SK-N-SH treated with all-trans-retinoic acid at 6 μM for 48 hours (cell line): ENCODE measurements around the gene SMYD4.
"Not testable (repeated sequence)": the region's sequence is repeated elsewhere in the genome, so short reads cannot be mapped to it uniquely, and the experiment has no call there.

Experiments used
- ATAC-seq: fragments of 200-7000 bp; cut with Tn5 transposase; 3 replicates; pipeline ENCODE4 v1.9.1; 2020; ENCODE audit warnings: mild to moderate bottlenecking, moderate library complexity
- ARNTL ChIP-seq: fragments of 450-650 bp; formaldehyde crosslinking; IDR thresholded peaks from 2 replicates; pipeline ENCODE4 v1.5.0; 2020; ENCODE audit warnings: low read depth, mild to moderate bottlenecking, moderate library complexity, borderline replicate concordance
- BACH2 ChIP-seq: fragments of 250-450 bp; sonication (Bioruptor Pico); IDR thresholded peaks from 2 replicates; pipeline ENCODE4 v1.9.0; 2021; ENCODE audit warnings: mild to moderate bottlenecking, borderline replicate concordance
- CREB5 ChIP-seq: fragments of 250-450 bp; sonication (Bioruptor Pico); IDR thresholded peaks from 2 replicates; pipeline ENCODE4 v1.5.1; 2020; ENCODE audit warnings: low read depth, mild to moderate bottlenecking, moderate library complexity
- CSDC2 ChIP-seq: fragments of 250-450 bp; sonication (Bioruptor Pico); IDR thresholded peaks from 2 replicates; pipeline ENCODE4 v1.5.0; 2020; ENCODE audit warnings: mild to moderate bottlenecking, moderate library complexity
- CSRNP3 ChIP-seq: fragments of 250-450 bp; sonication (Bioruptor Pico); IDR thresholded peaks from 2 replicates; pipeline ENCODE4 v1.5.1; 2021; ENCODE audit warnings: mild to moderate bottlenecking, moderate library complexity
- ESRRG ChIP-seq: fragments of 250-450 bp; sonication (Bioruptor Pico); IDR thresholded peaks from 2 replicates; pipeline ENCODE4 v1.6.1; 2021; ENCODE audit warnings: mild to moderate bottlenecking
- GLIS3 ChIP-seq: fragments of 250-450 bp; sonication (Bioruptor Pico); IDR thresholded peaks from 2 replicates; pipeline ENCODE4 v1.5.0; 2020; ENCODE audit warnings: mild to moderate bottlenecking, moderate library complexity
- ISL1 ChIP-seq: fragments of 250-450 bp; sonication (Bioruptor Pico); IDR thresholded peaks from 2 replicates; pipeline ENCODE4 v2.1.2; 2022; ENCODE audit warnings: mild to moderate bottlenecking, moderate library complexity
- OSR1 ChIP-seq: fragments of 250-450 bp; sonication (Bioruptor Pico); IDR thresholded peaks from 2 replicates; pipeline ENCODE4 v1.8.0; 2022; ENCODE audit warnings: moderate library complexity, mild to moderate bottlenecking, inconsistent platforms
- POU6F1 ChIP-seq: fragments of 250-450 bp; sonication (Bioruptor Pico); IDR thresholded peaks from 2 replicates; pipeline ENCODE4 v1.8.0; 2021; ENCODE audit warnings: low read depth, mild to moderate bottlenecking, moderate library complexity, borderline replicate concordance
- PPARA ChIP-seq: fragments of 250-450 bp; sonication (Bioruptor Pico); IDR thresholded peaks from 2 replicates; pipeline ENCODE4 v1.5.0; 2020; ENCODE audit warnings: mild to moderate bottlenecking, borderline replicate concordance
- RARB ChIP-seq: fragments of 250-450 bp; sonication (Bioruptor Pico); IDR thresholded peaks from 2 replicates; pipeline ENCODE4 v1.8.0; 2021; ENCODE audit warnings: mild to moderate bottlenecking, moderate library complexity
- SNAI2 ChIP-seq: fragments of 250-450 bp; sonication (Bioruptor Pico); IDR thresholded peaks from 2 replicates; pipeline ENCODE4 v1.5.0; 2020; ENCODE audit warnings: mild to moderate bottlenecking, moderate library complexity
- TCF4 ChIP-seq: fragments of 250-450 bp; sonication (Bioruptor Pico); IDR thresholded peaks from 2 replicates; pipeline ENCODE4 v1.8.0; 2021; ENCODE audit warnings: mild to moderate bottlenecking, moderate library complexity, borderline replicate concordance
- TOX ChIP-seq: fragments of 250-450 bp; sonication (Bioruptor Pico); IDR thresholded peaks from 2 replicates; pipeline ENCODE4 v1.8.0; 2021; ENCODE audit warnings: mild to moderate bottlenecking, moderate library complexity, borderline replicate concordance
- ZC3H10 ChIP-seq: fragments of 250-450 bp; sonication (Bioruptor Pico); IDR thresholded peaks from 2 replicates; pipeline ENCODE4 v1.5.1; 2021; ENCODE audit warnings: mild to moderate bottlenecking, moderate library complexity
- ZFP3 ChIP-seq: fragments of 250-450 bp; sonication (Bioruptor Pico); IDR thresholded peaks from 2 replicates; pipeline ENCODE4 v1.5.0; 2020; ENCODE audit warnings: mild to moderate bottlenecking, moderate library complexity
- ZFP30 ChIP-seq: fragments of 450-650 bp; formaldehyde crosslinking; IDR thresholded peaks from 2 replicates; pipeline ENCODE4 v1.5.0; 2022; ENCODE audit warnings: mild to moderate bottlenecking, moderate library complexity
- ZNF565 ChIP-seq: fragments of 450-650 bp; formaldehyde crosslinking; conservative IDR thresholded peaks from 2 replicates; pipeline ENCODE4 v1.5.0; 2020; ENCODE audit warnings: low read depth, mild to moderate bottlenecking, moderate library complexity
- ZNF70 ChIP-seq: fragments of 450-650 bp; formaldehyde crosslinking; IDR thresholded peaks from 2 replicates; pipeline ENCODE4 v1.5.0; 2020; ENCODE audit warnings: mild to moderate bottlenecking, moderate library complexity
- TF ChIP-seq, protein P1 (sequence below): fragments of 250-450 bp; sonication (Bioruptor Pico); IDR thresholded peaks from 2 replicates; pipeline ENCODE4 v1.8.0; 2020; ENCODE audit warnings: mild to moderate bottlenecking, moderate library complexity, borderline replicate concordance

SMYD4 gene

DNA sequence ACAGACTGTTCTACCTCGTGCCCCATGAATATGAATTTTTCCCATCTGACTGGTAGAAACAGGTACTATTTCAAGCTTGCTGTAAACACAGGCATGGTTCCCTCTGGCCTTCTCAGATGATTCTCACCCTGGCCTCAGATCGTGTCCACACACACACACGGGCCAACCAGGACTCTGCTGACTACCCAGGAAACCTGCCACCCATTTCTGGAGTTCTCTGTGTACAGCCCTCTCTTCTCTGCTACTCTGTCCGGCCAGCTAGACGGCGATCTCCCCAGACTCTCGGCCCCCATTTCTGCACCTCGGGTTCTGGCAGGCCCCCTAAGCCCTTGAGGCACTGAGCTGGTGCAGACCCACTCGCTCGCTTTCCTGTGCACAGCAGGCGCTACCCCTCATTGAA is 31.3 kb upstream of the SMYD4 start:
- TF ChIP-seq, protein P1, sequence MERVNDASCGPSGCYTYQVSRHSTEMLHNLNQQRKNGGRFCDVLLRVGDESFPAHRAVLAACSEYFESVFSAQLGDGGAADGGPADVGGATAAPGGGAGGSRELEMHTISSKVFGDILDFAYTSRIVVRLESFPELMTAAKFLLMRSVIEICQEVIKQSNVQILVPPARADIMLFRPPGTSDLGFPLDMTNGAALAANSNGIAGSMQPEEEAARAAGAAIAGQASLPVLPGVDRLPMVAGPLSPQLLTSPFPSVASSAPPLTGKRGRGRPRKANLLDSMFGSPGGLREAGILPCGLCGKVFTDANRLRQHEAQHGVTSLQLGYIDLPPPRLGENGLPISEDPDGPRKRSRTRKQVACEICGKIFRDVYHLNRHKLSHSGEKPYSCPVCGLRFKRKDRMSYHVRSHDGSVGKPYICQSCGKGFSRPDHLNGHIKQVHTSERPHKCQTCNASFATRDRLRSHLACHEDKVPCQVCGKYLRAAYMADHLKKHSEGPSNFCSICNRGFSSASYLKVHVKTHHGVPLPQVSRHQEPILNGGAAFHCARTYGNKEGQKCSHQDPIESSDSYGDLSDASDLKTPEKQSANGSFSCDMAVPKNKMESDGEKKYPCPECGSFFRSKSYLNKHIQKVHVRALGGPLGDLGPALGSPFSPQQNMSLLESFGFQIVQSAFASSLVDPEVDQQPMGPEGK (CRISPR knock-in tag), result no peak
- TF ChIP-seq TOX (CRISPR knock-in tag) (no peak), OSR1 (CRISPR knock-in tag) (no peak), ZFP30 (no peak), GLIS3 (CRISPR knock-in tag) (no peak), ARNTL (CRISPR knock-in tag) (no peak), ZNF565 (no peak), ZC3H10 (CRISPR knock-in tag) (no peak)
- ATAC-seq, result no peak

- ATAC-seq, result not testable (repeated sequence)
Measured at GRCh38 chr17:1856462-1856861, 26.8 kb upstream of the SMYD4 start.

- no peak for ATAC-seq
- no peak for TF ChIP-seq BACH2 (CRISPR knock-in tag)
- no peak for TF ChIP-seq CREB5
- no peak for TF ChIP-seq ZNF565
- TF ChIP-seq ISL1 (CRISPR knock-in tag), result no peak
- TF ChIP-seq TOX (CRISPR knock-in tag), result no peak
- TF ChIP-seq GLIS3 (CRISPR knock-in tag), result no peak
- TF ChIP-seq SNAI2 (CRISPR knock-in tag), result no peak
- TF ChIP-seq CSRNP3 (CRISPR knock-in tag), result no peak
- no peak for TF ChIP-seq CSDC2 (CRISPR knock-in tag)
Measured at GRCh38 chr17:1853698-1854097, 24.0 kb upstream of the SMYD4 start.

DNA sequence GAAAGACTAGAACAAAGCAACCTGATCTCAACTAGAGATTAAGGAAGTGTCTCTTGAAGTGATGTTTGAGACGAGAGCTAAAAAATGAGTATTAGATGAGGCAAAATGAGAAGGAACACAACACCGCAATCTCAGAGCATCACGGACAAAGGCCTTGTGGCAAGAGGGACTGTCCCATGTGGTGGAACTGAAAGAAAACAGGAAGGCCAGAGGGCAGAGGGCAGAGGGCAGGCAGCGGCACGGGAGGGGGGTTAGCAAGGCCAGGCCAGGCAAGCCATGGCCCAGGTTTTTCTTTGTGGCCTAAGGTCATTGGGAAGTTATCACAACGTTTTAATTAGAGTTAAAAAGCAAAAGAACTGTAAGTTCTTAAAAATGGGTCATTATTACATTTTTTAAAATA is 22.6 kb upstream of the SMYD4 start:
- ATAC-seq, result no peak
- TF ChIP-seq RARB (no peak), TCF4 (CRISPR knock-in tag) (no peak), CREB5 (no peak), OSR1 (CRISPR knock-in tag) (no peak), TOX (CRISPR knock-in tag) (no peak), CSDC2 (CRISPR knock-in tag) (no peak), ZFP30 (no peak), ESRRG (no peak), ZFP3 (CRISPR knock-in tag) (no peak), ZNF70 (CRISPR knock-in tag) (no peak), SNAI2 (CRISPR knock-in tag) (no peak), PPARA (CRISPR knock-in tag) (no peak), ISL1 (CRISPR knock-in tag) (no peak), ARNTL (CRISPR knock-in tag) (no peak), POU6F1 (no peak), ZC3H10 (CRISPR knock-in tag) (no peak), CSRNP3 (CRISPR knock-in tag) (no peak), GLIS3 (CRISPR knock-in tag) (no peak), BACH2 (CRISPR knock-in tag) (no peak), ZNF565 (no peak)
